Stimulated activated naive CD8-positive, alpha-beta T cell treated with anti-CD3 and anti-CD28 coated beads, Interleukin-15, amount 100 ng/mL, for 72 hours (primary cell): Measurements from ENCODE around the gene PDE7B.

ENCODE experiments used
- ATAC-seq: fragments of 150-1000 bp; cut with Tn5 transposase; 2 replicates; pipeline ENCODE4 v1.10.0; 2021; ENCODE audit warnings: mild to moderate bottlenecking, moderate library complexity
- DNase-seq, 2 donors: peaks; one replicate each; pipeline ENCODE4 v3.0.0; 2021 to 2022
- H3K27ac Mint-ChIP-seq, 2 donors: one replicate each; pipeline ENCODE4 v1.8.0; 2022; ENCODE audit warnings: mild to moderate bottlenecking in 2 of 2, mixed read lengths in 2 of 2, moderate library complexity in 2 of 2
- H3K27me3 Mint-ChIP-seq: one replicate; pipeline ENCODE4 v1.8.0; 2022; ENCODE audit warnings: mixed read lengths
- H3K4me1 Mint-ChIP-seq: one replicate; pipeline ENCODE4 v1.8.0; 2022; ENCODE audit warnings: mild to moderate bottlenecking, mixed read lengths
- H3K4me3 Mint-ChIP-seq, 2 donors: one replicate each; pipeline ENCODE4 v1.8.0; 2022; ENCODE audit warnings: mild to moderate bottlenecking in 2 of 2, mixed read lengths in 2 of 2, moderate library complexity in 1 of 2
- H3K9me3 Mint-ChIP-seq, 2 donors: one replicate each; pipeline ENCODE4 v1.8.0; 2022; ENCODE audit warnings: mixed read lengths in 2 of 2

The PDE7B gene

GRCh38 chr6:135962731-135963130, 111.2 kb downstream of the PDE7B start:
- Mint-ChIP-seq H3K4me1 (no peaks in the 10 kb centered on the region), H3K27ac (no peak overlapping the region), H3K9me3 (peaks cover 12 to 14% of the 10 kb centered on the region in 2 donors), H3K4me3 (no peak overlapping the region), H3K27me3 (no peaks in the 10 kb centered on the region)
- DNase-seq (no peak), ATAC-seq (no peak)

- Mint-ChIP-seq H3K27me3 (no peaks in the 10 kb centered on the region), H3K9me3 (peaks cover 0 to 1% of the 10 kb centered on the region in 2 donors), H3K4me3 (no peak overlapping the region), H3K4me1 (no peaks in the 10 kb centered on the region), H3K27ac (no peak overlapping the region)
- DNase-seq (no peak), ATAC-seq (no peak)
These were observed 119.2 kb downstream of the PDE7B start for GRCh38 chr6:135970750-135971149.

- Mint-ChIP-seq H3K4me3 (no peak overlapping the region), H3K27ac (peak overlapping the region in 1 of 2 donors; percentile 21), H3K9me3 (no peaks in the 10 kb centered on the region), H3K27me3 (no peaks in the 10 kb centered on the region), H3K4me1 (no peaks in the 10 kb centered on the region)
- DNase-seq (no peak), ATAC-seq (no peak)
These were observed 119.8 kb downstream of the PDE7B start for GRCh38 chr6:135971351-135971750.

GRCh38 chr6:135972150-135972549, 120.6 kb downstream of the PDE7B start:
- no peak for DNase-seq
- H3K4me1 Mint-ChIP-seq = no peaks in the 10 kb centered on the region
- no peak overlapping the region for H3K4me3 Mint-ChIP-seq
- no peak for ATAC-seq
- H3K27me3 Mint-ChIP-seq = no peaks in the 10 kb centered on the region
- no peaks in the 10 kb centered on the region for H3K9me3 Mint-ChIP-seq
- H3K27ac Mint-ChIP-seq = no peak overlapping the region

- DNase-seq (no peak), ATAC-seq (no peak)
- Mint-ChIP-seq H3K27ac (no peak overlapping the region), H3K4me1 (no peaks in the 10 kb centered on the region), H3K4me3 (no peak overlapping the region), H3K27me3 (no peaks in the 10 kb centered on the region), H3K9me3 (no peaks in the 10 kb centered on the region)
These were observed 121.1 kb downstream of the PDE7B start for GRCh38 chr6:135972586-135972985.

- no peaks in the 10 kb centered on the region for H3K9me3 Mint-ChIP-seq
- ATAC-seq (no peak), DNase-seq (no peak)
- H3K27me3 Mint-ChIP-seq = no peaks in the 10 kb centered on the region
- no peak overlapping the region for H3K27ac Mint-ChIP-seq
- no peak overlapping the region for H3K4me3 Mint-ChIP-seq
- H3K4me1 Mint-ChIP-seq = no peaks in the 10 kb centered on the region
These were observed 122.9 kb downstream of the PDE7B start for GRCh38 chr6:135974426-135974825.

- Mint-ChIP-seq H3K4me3 (no peak overlapping the region), H3K27ac (no peak overlapping the region), H3K27me3 (no peaks in the 10 kb centered on the region), H3K9me3 (no peaks in the 10 kb centered on the region), H3K4me1 (no peaks in the 10 kb centered on the region)
- no peak for DNase-seq
- ATAC-seq = no peak
These were observed 125.1 kb downstream of the PDE7B start for GRCh38 chr6:135976585-135976984.

- H3K27ac Mint-ChIP-seq = no peak overlapping the region
- no peak overlapping the region for H3K4me3 Mint-ChIP-seq
- no peaks in the 10 kb centered on the region for H3K9me3 Mint-ChIP-seq
- H3K4me1 Mint-ChIP-seq = no peaks in the 10 kb centered on the region
- DNase-seq (no peak), ATAC-seq (no peak)
- H3K27me3 Mint-ChIP-seq = no peaks in the 10 kb centered on the region
These were observed 131.6 kb downstream of the PDE7B start for GRCh38 chr6:135983093-135983492.

GRCh38 chr6:135983718-135984343, 132.3 kb downstream of the PDE7B start:
- no peak for ATAC-seq
- no peak overlapping the region for H3K4me3 Mint-ChIP-seq

GRCh38 chr6:135985471-135985870, 134.0 kb downstream of the PDE7B start:
- Mint-ChIP-seq H3K9me3 (peaks cover 0 to under 1% of the 10 kb centered on the region in 2 donors), H3K4me3 (no peak overlapping the region), H3K27me3 (no peaks in the 10 kb centered on the region), H3K4me1 (no peaks in the 10 kb centered on the region), H3K27ac (no peak overlapping the region)
- DNase-seq (no peak), ATAC-seq (no peak)

More at GRCh38 chr6:135983718-135984343, 132.3 kb downstream of the PDE7B start:
- Mint-ChIP-seq H3K4me1 (no peaks in the 10 kb centered on the region), H3K9me3 (no peaks in the 10 kb centered on the region), H3K27ac (no peak overlapping the region), H3K27me3 (no peaks in the 10 kb centered on the region)
- DNase-seq = no peak

- no peak for ATAC-seq
- H3K4me3 Mint-ChIP-seq = no peak overlapping the region
- H3K4me1 Mint-ChIP-seq = no peaks in the 10 kb centered on the region
- peaks cover 0 to 4% of the 10 kb centered on the region in 2 donors for H3K9me3 Mint-ChIP-seq
- DNase-seq = no peak
- no peak overlapping the region for H3K27ac Mint-ChIP-seq
- no peaks in the 10 kb centered on the region for H3K27me3 Mint-ChIP-seq
These were observed 135.7 kb downstream of the PDE7B start for GRCh38 chr6:135987226-135987625.

- H3K4me1 Mint-ChIP-seq = no peaks in the 10 kb centered on the region
- DNase-seq (no peak), ATAC-seq (no peak)
- no peaks in the 10 kb centered on the region for H3K27me3 Mint-ChIP-seq
- H3K27ac Mint-ChIP-seq = no peak overlapping the region
- no peak overlapping the region for H3K4me3 Mint-ChIP-seq
- H3K9me3 Mint-ChIP-seq = peaks cover 0 to 4% of the 10 kb centered on the region in 2 donors
These were observed 138.9 kb downstream of the PDE7B start for GRCh38 chr6:135990439-135990838.

GRCh38 chr6:135990855-135991464, 139.5 kb downstream of the PDE7B start:
- Mint-ChIP-seq H3K4me1 (no peaks in the 10 kb centered on the region), H3K9me3 (peaks cover 0 to 4% of the 10 kb centered on the region in 2 donors), H3K4me3 (no peak overlapping the region), H3K27ac (no peak overlapping the region), H3K27me3 (no peaks in the 10 kb centered on the region)
- no peak for ATAC-seq
- no peak for DNase-seq

GRCh38 chr6:135992739-135993138, 141.2 kb downstream of the PDE7B start:
- Mint-ChIP-seq H3K4me3 (no peak overlapping the region), H3K27ac (no peak overlapping the region), H3K27me3 (no peaks in the 10 kb centered on the region), H3K4me1 (no peaks in the 10 kb centered on the region), H3K9me3 (peaks cover 0 to 4% of the 10 kb centered on the region in 2 donors)
- no peak for DNase-seq
- ATAC-seq = no peak

GRCh38 chr6:135993361-135993760, 141.9 kb downstream of the PDE7B start:
- no peaks in the 10 kb centered on the region for H3K27me3 Mint-ChIP-seq
- H3K4me3 Mint-ChIP-seq = no peak overlapping the region
- H3K9me3 Mint-ChIP-seq = peaks cover 0 to 4% of the 10 kb centered on the region in 2 donors
- ATAC-seq (no peak), DNase-seq (no peak)
- H3K4me1 Mint-ChIP-seq = no peaks in the 10 kb centered on the region
- no peak overlapping the region for H3K27ac Mint-ChIP-seq

- Mint-ChIP-seq H3K9me3 (peaks cover 4 to 8% of the 10 kb centered on the region in 2 donors), H3K4me1 (no peaks in the 10 kb centered on the region), H3K27me3 (no peaks in the 10 kb centered on the region), H3K27ac (peak overlapping the region in 1 of 2 donors; percentile 82), H3K4me3 (no peak overlapping the region)
- ATAC-seq (no peak), DNase-seq (no peak)
These were observed 143.5 kb downstream of the PDE7B start for GRCh38 chr6:135994857-135995544.
